ENCODE results near the gene SLC39A11. TPM values are rescaled to one million over a fixed set of nuclear protein-coding genes. Genes with fewer than 3 reads are reported as not detected.

Gene SLC39A11
- total RNA-seq: 10 to 100 TPM; 45.2 to 59.5 (median 49.2) TPM

- H3K36me3 ChIP-seq: peaks cover 3% of the 10 kb centered on the region
- 3% methylated on average over 23 of the region's 23 CpGs for WGBS
- H3K4me1 ChIP-seq: peaks cover 43% of the 10 kb centered on the region
- peak within 1 kb of the TSS; percentile 89 for H3K27ac ChIP-seq
- no peak for TF ChIP-seq POLR2A (IDR thresholded peaks at IDR 0.05)
- peak in 2 of 3 donors; percentile 53 to 73 for TF ChIP-seq POLR2AphosphoS5 (IDR thresholded peaks at IDR 0.05)
- TF ChIP-seq CTCF (IDR thresholded peaks at IDR 0.05): no peak
- TF ChIP-seq EP300 (IDR thresholded peaks at IDR 0.05): no peak
- no peaks in the 10 kb centered on the region for H3K9me3 ChIP-seq
- H3K4me3 ChIP-seq: peak within 1 kb of the TSS; percentile 86
- peak; percentile 94 to 96 for DNase-seq (ENCODE audit: low spot score in 2 of 2)
- no peaks in the 10 kb centered on the region for H3K27me3 ChIP-seq
These were observed at the start of gene SLC39A11 for GRCh38 chr17:73092523-73093135. Gene SLC39A11, minus strand, starts transcription at chr17:73092688. Its CDS starts 3,924 bp downstream, at chr17:73088764.

- Histone ChIP-seq H3K4me3 (no peak overlapping the region), H3K27ac (no peak overlapping the region)
- 89% methylated on average over 6 of the region's 6 CpGs for WGBS
These were observed 48.9 kb upstream of the SLC39A11 start for GRCh38 chr17:73141411-73141810.

DNA sequence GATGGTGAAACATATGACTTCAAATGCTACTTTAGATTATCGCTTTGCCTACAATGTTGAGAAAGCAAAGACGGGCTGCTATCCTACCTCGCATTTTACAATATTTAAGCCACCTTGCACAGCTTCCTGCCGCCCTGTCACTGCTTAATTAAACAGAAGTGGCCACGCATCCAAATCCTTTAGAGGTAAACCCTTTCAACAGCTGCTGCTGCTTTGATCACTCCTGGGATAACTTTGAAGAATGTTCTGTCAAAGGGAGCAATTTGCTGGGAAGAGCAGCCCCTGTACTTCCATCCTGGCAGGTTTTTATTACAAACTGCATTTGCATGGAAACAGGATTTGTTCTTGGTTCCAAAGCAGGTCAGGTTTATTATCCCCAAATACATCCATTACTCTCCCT is 48.1 kb upstream of the SLC39A11 start:
- Histone ChIP-seq H3K9me3 (no peaks in the 10 kb centered on the region), H3K27me3 (peaks cover 7% of the 10 kb centered on the region), H3K4me1 (no peaks in the 10 kb centered on the region), H3K4me3 (no peak overlapping the region), H3K36me3 (no peaks in the 10 kb centered on the region), H3K27ac (no peak overlapping the region)
- 63% methylated on average over 5 of the region's 5 CpGs for WGBS
- DNase-seq (ENCODE audit: low spot score in 2 of 2): no peak
- no peak for TF ChIP-seq POLR2AphosphoS5 (IDR thresholded peaks at IDR 0.05)
- no peak for TF ChIP-seq CTCF (IDR thresholded peaks at IDR 0.05)
- TF ChIP-seq EP300 (IDR thresholded peaks at IDR 0.05): no peak
- no peak for TF ChIP-seq POLR2A (IDR thresholded peaks at IDR 0.05)

More at GRCh38 chr17:73141411-73141810, 48.9 kb upstream of the SLC39A11 start:
- Histone ChIP-seq H3K4me1 (no peaks in the 10 kb centered on the region), H3K9me3 (no peaks in the 10 kb centered on the region), H3K36me3 (no peaks in the 10 kb centered on the region), H3K27me3 (peaks cover 7% of the 10 kb centered on the region)
- DNase-seq (ENCODE audit: low spot score in 2 of 2): no peak
- TF ChIP-seq POLR2A (IDR thresholded peaks at IDR 0.05) (no peak), EP300 (IDR thresholded peaks at IDR 0.05) (no peak), CTCF (IDR thresholded peaks at IDR 0.05) (no peak), POLR2AphosphoS5 (IDR thresholded peaks at IDR 0.05) (no peak)

DNA sequence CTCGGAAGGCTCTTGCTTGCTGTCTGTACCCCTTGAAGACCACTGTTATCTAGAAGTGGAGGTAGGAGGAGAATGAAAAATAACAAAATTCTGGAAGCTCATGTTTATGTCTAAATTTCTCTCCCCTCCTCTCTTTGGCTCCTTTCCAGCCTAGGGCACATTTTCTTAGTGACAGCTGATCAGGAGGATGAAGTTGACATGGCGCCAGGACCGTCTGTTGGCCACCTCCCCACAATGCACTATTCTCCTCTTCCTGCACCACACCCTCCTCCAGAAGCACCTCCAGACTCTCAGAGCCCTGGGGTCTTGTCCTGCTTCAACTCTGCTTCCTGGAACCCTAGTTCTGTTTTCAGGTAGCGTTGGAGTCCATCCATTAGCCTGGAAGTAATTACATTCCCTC is 46.8 kb upstream of the SLC39A11 start:
- no peaks in the 10 kb centered on the region for H3K9me3 ChIP-seq
- DNase-seq (ENCODE audit: low spot score in 2 of 2): no peak
- TF ChIP-seq EP300 (IDR thresholded peaks at IDR 0.05) (no peak), CTCF (IDR thresholded peaks at IDR 0.05) (no peak), POLR2AphosphoS5 (IDR thresholded peaks at IDR 0.05) (no peak), POLR2A (IDR thresholded peaks at IDR 0.05) (no peak)
- WGBS: 45% methylated on average over 4 of the region's 4 CpGs
- no peaks in the 10 kb centered on the region for H3K36me3 ChIP-seq
- H3K4me3 ChIP-seq: no peak overlapping the region
- peaks cover 7% of the 10 kb centered on the region for H3K27me3 ChIP-seq
- no peak overlapping the region for H3K27ac ChIP-seq
- H3K4me1 ChIP-seq: no peaks in the 10 kb centered on the region

DNA sequence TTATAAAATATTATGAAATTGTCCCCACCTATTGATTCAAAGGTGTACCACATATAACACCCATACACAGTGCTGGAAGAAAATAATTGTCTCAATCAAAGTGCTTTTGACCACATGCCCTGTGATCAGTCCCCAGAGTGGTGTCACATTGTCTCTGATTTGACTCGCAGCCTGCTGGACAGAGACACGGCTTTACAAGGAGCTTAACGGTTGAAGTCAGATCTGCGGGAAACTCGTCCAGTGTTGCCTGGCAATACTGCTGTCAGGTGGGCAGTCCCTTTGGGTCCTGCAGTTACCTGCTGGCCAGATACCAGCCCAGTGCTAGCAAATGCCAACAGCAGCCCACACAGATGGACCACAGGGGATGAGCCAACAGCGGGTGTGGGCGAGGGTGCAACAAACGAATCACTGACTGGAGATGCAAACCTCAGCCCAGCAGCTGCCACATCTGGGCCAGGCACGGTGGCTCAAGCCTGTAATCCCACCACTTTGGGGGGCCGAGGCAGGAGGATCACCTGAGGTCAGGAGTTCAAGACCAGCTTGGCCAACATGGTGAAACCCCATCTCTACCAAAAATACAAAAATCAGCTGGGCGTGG is 46.2 kb upstream of the SLC39A11 start:
- no peaks in the 10 kb centered on the region for H3K4me1 ChIP-seq
- TF ChIP-seq CTCF (IDR thresholded peaks at IDR 0.05): no peak
- TF ChIP-seq POLR2AphosphoS5 (IDR thresholded peaks at IDR 0.05): no peak
- TF ChIP-seq EP300 (IDR thresholded peaks at IDR 0.05): no peak
- no peak for TF ChIP-seq POLR2A (IDR thresholded peaks at IDR 0.05)
- no peak overlapping the region for H3K27ac ChIP-seq
- WGBS: 51% methylated on average over 11 of the region's 11 CpGs
- peaks cover 7% of the 10 kb centered on the region for H3K27me3 ChIP-seq
- no peaks in the 10 kb centered on the region for H3K36me3 ChIP-seq
- H3K4me3 ChIP-seq: no peak overlapping the region
- no peaks in the 10 kb centered on the region for H3K9me3 ChIP-seq
- no peak for DNase-seq (ENCODE audit: low spot score in 2 of 2)
